GM19023 (cell line): Measurements from ENCODE around the gene KIF3A.

ENCODE experiments used
- ATAC-seq: cut with Tn5 transposase; IDR thresholded peaks from one replicate; pipeline ENCODE4 v1.9.1; 2021; ENCODE audit warnings: mild to moderate bottlenecking, moderate library complexity; ENCODE audit not compliant: unreplicated experiment

KIF3A gene

DNA sequence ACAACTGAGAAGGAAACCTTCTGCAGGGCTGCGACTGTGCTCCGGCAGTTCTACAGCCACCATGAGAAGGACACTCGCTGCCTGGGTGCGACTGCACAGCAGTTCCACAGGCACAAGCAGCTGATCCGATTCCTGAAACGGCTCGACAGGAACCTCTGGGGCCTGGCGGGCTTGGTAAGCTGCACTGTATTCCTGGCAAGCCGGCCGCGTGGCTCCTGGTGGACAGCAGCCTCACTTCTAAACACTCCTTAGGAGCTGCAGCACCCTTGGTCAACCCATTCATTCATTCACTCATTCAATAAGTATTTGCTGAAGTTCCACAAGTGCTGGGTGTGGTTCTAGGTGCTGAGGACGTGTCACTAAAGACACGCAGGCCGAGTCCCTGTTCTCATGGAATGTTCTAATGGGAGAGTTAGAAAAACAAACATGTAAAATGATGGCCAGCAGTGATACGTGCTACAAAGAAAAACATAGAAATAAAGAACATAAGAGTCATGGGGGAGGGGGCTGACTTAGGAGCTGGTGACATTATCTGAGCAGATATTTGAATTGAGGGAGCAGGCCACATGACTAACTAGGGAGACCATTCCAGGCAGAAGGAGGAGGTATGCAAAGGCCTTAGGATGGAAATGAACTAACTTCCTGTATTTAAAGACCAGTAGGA lies 57.5 kb downstream of the KIF3A start:
- no peak for ATAC-seq

DNA sequence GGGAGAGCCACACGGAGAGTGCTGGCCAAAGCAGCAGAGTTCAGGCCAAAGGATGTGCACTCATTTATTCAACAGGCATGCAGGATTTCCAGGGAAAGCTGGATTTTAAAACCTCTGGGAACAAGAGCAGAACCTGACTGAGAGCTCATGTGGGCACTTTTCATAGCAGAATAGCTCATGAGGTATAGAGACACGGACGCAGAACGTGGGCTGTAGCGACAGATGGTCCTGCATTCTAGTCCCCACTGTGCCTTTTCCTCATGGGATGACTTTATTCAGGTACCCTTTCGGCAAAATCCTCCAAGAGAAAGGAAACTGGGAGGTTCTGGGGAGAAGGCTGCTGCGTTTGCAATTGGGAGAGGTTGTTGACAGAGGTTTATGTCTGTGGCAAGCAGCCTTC lies 58.2 kb downstream of the KIF3A start:
- no peak for ATAC-seq

GRCh38 chr5:132678735-132679134 lies 58.6 kb downstream of the KIF3A start:
- no peak for ATAC-seq

DNA sequence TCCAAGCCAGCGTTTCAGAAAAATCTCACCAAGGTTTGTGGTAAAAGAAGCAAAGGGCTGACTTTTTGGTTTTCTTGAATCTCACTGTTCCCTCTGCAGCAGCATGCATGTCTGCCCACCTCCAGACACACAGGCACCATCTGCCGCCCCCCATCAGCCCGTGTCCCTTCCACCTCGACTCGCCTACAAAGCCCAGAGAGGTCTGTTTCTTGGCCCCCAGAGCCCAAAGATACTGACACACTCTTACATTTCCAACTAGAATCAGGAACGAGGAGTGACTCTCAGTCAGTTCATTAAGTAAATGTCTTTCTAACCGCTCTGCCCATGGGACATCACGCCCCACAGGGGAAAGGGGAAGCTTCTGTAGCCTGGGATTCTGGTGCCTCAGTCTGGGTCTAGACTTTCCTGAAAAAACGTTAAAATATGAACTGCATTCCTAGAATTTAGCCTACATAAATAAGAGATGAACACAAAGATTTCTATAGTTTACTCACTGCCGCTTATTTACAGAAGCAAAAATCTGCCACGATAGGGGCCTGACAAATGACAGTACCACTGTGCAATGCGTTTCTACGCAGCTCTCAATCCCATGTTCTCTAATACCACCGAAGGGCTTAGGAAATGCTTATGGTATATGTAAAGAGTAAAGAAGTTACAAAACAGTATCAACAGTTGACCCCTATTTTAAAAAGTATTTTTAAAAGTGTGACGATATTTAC lies 59.5 kb downstream of the KIF3A start:
- no peak for ATAC-seq

- no peak for ATAC-seq
Measured at GRCh38 chr5:132677191-132677590, 60.2 kb downstream of the KIF3A start.

- ATAC-seq = no peak
Measured at GRCh38 chr5:132675936-132676689, 61.2 kb downstream of the KIF3A start.

DNA sequence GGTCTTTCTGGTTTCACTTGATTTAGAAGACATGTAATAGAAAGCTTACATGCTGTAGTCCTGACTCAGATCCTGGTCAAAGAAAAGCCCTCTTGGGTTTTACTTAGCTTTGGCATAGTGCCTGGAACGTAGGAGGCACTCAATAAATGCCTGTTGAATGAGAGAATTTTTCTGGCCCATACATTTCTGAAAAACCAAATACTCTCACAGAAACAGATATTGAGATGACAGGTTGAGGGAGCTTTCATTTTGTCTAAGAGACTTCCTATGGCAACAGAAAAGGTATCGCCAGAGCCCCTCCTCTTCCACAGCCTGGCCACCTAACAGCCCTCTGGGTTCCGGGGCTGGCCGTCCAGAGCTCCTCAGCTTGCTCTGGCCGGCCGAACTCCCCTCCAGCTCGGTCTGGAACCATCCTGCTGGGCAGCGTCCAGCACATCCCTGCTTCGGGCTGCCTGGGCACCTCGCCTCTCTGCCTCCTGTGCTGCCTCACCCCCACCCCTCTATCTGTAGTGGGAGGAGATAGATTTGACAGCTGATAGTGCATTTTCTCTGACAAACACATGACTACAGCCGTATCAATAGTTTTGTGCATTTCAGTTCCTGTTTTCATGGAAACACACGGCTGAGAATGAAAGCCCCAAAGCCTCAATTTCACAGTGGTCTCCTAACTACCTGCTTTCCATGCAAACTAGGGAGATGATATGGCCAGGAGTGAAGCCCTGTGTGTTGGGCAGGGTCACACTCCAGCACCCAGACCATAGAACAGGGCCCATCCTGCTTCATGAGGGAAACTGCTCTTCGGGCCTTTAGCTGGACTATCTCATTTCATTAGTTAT lies 62.5 kb downstream of the KIF3A start:
- ATAC-seq = peak; percentile 80

- ATAC-seq = peak; percentile 1
Measured at GRCh38 chr5:132673939-132674630, 63.3 kb downstream of the KIF3A start, which contains the start of gene IL4. TSS of gene IL4 (plus strand) at chr5:132673989. CDS start at chr5:132674051, 62 bp downstream.

DNA sequence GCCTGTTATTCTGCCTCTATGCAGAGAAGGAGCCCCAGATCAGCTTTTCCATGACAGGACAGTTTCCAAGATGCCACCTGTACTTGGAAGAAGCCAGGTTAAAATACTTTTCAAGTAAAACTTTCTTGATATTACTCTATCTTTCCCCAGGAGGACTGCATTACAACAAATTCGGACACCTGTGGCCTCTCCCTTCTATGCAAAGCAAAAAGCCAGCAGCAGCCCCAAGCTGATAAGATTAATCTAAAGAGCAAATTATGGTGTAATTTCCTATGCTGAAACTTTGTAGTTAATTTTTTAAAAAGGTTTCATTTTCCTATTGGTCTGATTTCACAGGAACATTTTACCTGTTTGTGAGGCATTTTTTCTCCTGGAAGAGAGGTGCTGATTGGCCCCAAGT lies 63.9 kb downstream of the KIF3A start:
- no peak for ATAC-seq

GRCh38 chr5:132671000-132671399 lies 66.3 kb downstream of the KIF3A start:
- ATAC-seq = no peak

- no peak for ATAC-seq
Measured at GRCh38 chr5:132669966-132670882, 67.1 kb downstream of the KIF3A start.

DNA sequence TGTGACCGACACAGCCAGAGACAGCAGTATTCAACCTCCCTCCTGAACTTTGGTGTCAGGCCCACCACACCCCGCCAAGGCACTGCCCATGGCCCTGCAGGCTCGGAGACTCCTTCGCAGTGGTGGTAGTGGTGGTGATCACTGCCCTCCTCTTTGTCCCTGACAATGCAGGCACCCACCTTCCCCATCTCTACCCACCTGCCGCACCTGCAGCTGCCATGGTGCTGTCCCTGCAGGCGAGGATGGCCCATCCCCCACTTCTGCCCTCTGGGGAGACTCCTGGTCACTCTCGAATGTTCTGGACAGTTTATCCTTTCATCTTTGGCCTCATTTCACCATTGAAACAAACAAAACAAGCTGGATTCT lies 67.9 kb downstream of the KIF3A start:
- no peak for ATAC-seq

GRCh38 chr5:132668706-132669454 lies 68.5 kb downstream of the KIF3A start:
- no peak for ATAC-seq

DNA sequence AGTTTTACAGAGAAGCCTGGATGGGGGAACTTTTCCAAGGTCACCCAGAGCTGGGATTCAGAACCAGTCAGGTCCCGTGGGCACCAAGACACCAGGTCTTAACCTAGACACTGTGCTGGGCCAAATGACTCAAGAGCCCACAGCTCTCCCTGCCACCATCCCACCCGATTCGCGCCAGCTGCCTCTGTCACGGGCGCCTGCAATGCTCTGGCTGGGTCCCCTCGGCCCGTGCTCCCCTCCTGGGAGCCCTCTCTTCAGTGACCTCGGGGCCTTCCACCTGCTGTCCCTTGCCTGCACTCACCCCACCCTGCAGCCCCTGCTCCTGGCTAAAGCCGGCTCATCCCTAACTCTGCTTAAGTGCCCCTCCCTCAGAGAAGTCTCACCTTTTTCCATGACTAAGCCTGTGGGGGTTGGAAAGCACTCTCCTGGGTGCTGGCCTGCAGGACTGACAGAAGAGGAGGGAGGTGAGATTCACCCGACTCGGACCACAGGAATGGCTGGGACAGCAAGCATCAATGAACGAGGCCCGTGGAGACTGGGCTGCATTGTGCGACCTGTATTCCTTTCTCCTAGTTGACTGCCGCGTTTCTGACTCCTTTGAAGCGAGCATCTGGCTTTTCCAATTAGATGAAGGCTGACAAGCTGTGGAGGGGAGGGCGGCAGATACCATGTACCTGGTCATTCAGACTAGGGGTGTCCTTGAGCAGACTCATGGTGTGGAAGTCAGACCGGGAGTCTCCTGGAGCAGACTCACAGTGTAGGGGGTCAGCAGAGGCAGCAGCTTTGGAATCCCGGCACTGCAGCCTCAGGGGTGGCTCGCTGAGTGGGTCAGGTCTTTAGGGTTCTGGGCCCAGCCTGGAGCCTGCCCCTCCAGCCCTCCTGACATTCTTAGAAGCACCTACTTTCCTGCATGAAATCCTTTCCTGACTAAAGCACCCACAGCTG lies 69.3 kb downstream of the KIF3A start:
- ATAC-seq = no peak

- ATAC-seq = no peak
Measured at GRCh38 chr5:132667309-132667708, 70.0 kb downstream of the KIF3A start.

DNA sequence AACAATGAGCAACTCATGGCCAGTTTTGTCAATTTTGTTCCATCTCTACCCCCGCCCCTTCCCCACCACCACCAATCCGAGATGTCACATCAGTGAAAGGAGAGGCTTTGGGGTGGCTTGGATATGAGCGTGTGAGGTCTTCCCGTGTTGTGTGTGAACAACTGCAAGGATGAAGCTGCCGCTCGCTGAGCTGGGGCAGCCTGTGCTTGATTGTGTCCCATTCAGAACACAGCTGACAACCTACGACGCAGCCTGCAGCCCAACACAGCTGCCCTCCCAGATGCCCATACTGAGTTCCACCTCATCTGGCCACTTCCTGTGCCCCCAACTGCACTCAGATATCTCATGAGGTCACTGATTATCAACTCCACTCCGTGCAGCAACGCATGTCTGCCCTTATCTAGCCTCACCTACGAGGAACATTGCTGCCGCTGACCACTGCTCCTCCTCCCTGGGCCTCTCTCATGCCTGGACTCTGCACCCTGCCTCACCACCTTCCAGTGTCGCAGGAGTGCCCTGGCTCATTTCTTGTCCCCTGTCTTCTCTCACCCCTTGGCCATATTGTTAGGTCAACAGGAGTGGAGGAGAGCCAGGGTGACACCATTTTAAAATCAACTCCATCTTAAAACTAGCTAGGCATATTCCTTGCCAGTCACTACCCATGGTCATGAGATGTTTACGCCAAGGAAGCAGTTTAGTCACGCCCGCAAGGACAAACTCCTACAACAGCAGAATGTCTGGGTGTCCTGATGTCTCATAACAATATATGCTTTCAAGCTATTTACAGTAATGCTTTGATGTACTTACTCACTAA lies 70.8 kb downstream of the KIF3A start:
- no peak for ATAC-seq
